Fibroblast of mammary gland (primary cell): ENCODE measurements around the gene UTS2.

Experiments
- DNase-seq: peaks from one replicate; pipeline ENCODE4 v3.0.0-alpha.2; 2010; ENCODE audit warnings: low read depth
- H3K4me3 ChIP-seq: 2 replicates; pipeline ENCODE4 v1.5.1; 2011; ENCODE audit warnings: low read depth, mild to moderate bottlenecking, low read length, moderate library complexity; ENCODE audit not compliant: control insufficient read depth
- CTCF ChIP-seq: conservative IDR thresholded peaks from 2 replicates; pipeline ENCODE4 v1.5.1; 2011; ENCODE audit warnings: low read depth, low read length, inconsistent platforms; ENCODE audit not compliant: control insufficient read depth, insufficient read depth

The UTS2 gene

GRCh38 chr1:7856345-7856744 lies 3.5 kb upstream of the UTS2 start:
- no peak overlapping the region for H3K4me3 ChIP-seq
- peak; percentile 12 for DNase-seq
- peak; percentile 15 for TF ChIP-seq CTCF

GRCh38 chr1:7853684-7854026 lies 790 bp upstream of the UTS2 start:
- TF ChIP-seq CTCF = no peak
- H3K4me3 ChIP-seq = no peak overlapping the region
- no peak for DNase-seq

GRCh38 chr1:7850786-7851185 lies 2.1 kb downstream of the UTS2 start:
- TF ChIP-seq CTCF = no peak
- DNase-seq = no peak
- no peak overlapping the region for H3K4me3 ChIP-seq

DNA sequence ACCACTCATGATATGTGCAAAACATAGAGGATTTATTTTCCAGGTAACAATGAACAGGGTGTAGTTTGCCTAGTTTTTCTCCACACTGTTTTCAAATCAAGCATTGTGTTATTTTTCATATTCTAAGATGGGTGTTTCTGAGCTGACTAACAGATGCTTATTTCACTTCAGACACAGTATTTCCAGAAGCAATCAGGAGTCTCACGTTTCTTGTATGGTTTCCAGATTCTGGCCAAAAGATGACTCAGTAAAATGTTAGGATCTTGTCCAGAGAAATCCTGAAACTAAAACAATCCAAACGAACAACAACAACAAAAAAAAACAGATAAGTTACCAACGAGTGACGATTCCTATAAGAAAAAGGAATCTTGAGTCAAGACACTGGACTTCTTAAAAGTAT lies 5.3 kb downstream of the UTS2 start:
- no peak for TF ChIP-seq CTCF
- peak; percentile 92 for DNase-seq
- no peak overlapping the region for H3K4me3 ChIP-seq

DNA sequence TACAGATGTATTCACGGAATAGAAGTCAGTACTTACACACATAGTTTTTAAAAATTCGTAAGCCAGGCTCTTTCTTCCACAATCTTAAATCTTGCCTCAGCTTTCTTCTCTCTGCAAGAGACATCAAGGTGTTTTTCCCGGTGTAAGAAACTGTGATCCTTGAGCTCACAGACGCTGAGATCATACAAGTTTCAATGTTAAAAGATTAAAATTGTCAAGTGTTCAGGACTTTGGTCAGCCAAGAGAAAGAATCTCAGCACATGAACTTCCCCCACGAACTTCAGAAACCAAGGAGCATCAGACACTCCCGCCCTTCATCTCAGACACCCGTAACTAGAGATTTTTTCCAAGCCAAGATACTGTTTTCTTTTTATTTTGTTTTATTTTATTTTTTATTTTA lies 6.2 kb downstream of the UTS2 start:
- TF ChIP-seq CTCF = no peak
- H3K4me3 ChIP-seq = no peak overlapping the region
- DNase-seq = no peak

DNA sequence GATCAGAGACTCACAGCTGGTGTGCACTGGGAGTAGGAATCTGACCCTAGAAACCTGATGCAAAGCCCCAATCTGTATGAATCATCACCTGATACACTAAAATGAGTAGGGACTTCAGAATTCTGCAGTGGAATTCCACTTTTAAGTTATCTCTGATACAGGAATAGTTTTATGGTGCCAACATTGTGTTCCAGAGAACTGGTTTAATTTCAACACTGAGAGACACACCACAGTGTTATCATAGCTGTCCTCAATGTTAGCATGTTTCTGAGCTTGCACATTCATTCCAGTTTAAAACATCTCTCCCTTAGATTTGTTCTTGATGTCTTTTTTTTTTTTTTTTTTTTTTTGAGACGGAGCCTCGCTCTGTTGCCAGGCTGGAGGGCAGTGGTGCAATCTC lies 7.1 kb downstream of the UTS2 start:
- no peak overlapping the region for H3K4me3 ChIP-seq
- DNase-seq = no peak
- no peak for TF ChIP-seq CTCF

- TF ChIP-seq CTCF = no peak
- no peak for DNase-seq
- no peak overlapping the region for H3K4me3 ChIP-seq
These were observed 10.3 kb downstream of the UTS2 start for GRCh38 chr1:7842517-7842916.
